ENCODE results near the gene VTI1A. TPM values are rescaled to one million over a fixed set of nuclear protein-coding genes. Genes with fewer than 3 reads are reported as not detected.

VTI1A gene
- total RNA-seq, 1 donor from 2014 or later = 32.6 TPM

DNA sequence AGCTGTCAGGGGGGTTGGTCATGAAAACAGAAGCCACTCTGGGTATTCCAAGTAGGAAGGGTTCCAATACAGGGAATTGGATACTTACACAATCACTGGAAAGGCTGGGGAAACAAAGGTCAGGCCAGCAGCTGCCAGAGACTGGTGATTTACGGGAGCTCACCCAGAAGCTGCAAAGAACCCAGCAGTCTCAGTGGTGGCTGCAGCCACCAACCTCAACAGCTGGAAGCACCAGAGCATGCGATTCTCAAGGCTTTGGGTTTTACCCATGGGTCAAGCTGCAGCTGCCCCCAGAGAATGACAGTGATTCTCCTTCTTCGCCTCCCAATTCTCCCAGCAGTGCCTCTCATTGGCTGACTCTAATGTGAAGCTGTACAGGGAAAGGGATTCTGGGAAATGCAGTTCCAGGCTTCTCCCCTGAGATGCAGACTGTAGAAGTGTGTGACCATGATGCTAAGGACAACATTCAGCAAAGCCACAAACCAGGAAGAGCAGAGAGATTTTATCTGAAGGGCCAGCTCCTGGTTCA, 395.9 kb downstream of the VTI1A start:
- Mint-ChIP-seq H3K27me3 (peaks cover 2% of the 10 kb centered on the region), H3K4me3 (no peak overlapping the region), H3K9me3 (peaks cover 14% of the 10 kb centered on the region), H3K36me3 (peaks cover 9% of the 10 kb centered on the region), H3K4me1 (ENCODE audit: unreplicated experiment) (peaks cover 14% of the 10 kb centered on the region), H3K27ac (no peak overlapping the region)
- no peak for TF ChIP-seq CTCF (conservative IDR thresholded peaks at IDR 0.05)
- no peak for DNase-seq (ENCODE audit: extremely low spot score, unreplicated experiment)

GRCh38 chr10:112843623-112844022, 396.6 kb downstream of the VTI1A start:
- Mint-ChIP-seq H3K4me3 (no peak overlapping the region), H3K4me1 (ENCODE audit: unreplicated experiment) (peaks cover 10% of the 10 kb centered on the region), H3K36me3 (peaks cover 12% of the 10 kb centered on the region), H3K9me3 (peaks cover 20% of the 10 kb centered on the region), H3K27ac (no peak overlapping the region), H3K27me3 (peaks cover 2% of the 10 kb centered on the region)
- no peak for DNase-seq (ENCODE audit: extremely low spot score, unreplicated experiment)
- TF ChIP-seq CTCF (conservative IDR thresholded peaks at IDR 0.05) = no peak

DNA sequence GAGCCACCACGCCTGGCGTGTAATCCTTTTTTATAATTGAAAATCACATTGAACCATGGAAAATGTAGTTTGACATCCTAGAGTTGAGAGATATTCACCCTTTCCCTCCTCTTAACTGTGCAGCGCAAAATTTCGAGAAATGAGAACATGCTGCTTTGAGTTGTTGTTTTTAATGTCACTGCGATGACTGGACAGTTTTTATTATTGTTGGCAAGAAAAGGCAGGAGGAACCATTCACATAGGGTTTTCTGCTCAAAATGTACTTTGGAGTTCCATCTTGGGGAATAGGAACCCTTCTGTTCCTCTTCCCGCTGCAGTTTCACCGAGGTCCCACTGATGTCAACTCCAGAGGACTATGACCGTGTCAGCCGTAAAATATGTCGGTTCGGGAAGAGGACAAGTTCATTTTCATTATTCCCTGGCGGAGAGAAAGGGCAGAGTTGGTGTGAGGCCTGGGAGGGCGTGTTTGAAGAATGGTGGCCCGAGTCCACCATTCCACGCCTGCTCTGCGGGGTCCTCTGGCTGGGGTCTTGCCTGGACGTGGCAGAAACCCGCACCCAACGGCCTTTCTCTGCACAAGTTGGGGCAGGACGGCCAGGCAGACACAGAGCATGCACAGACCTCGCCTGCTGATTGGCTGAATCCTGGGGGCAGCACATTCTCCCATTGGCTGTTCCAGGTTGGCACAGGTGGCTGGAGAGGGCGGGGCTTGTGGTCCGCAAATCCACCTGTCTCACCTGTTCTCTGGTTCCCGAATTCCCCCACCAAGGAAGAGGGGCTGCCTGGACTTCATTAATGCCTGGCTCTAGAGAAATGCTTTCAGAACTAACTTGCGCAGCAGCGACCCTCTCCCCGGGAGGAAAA, 397.9 kb downstream of the VTI1A start:
- peaks cover 12% of the 10 kb centered on the region for H3K36me3 Mint-ChIP-seq
- no peak for TF ChIP-seq CTCF (conservative IDR thresholded peaks at IDR 0.05)
- peaks cover 20% of the 10 kb centered on the region for H3K9me3 Mint-ChIP-seq
- H3K4me3 Mint-ChIP-seq = no peak overlapping the region
- H3K4me1 Mint-ChIP-seq (ENCODE audit: unreplicated experiment) = peaks cover 10% of the 10 kb centered on the region
- H3K27me3 Mint-ChIP-seq = peaks cover 2% of the 10 kb centered on the region
- no peak for DNase-seq (ENCODE audit: extremely low spot score, unreplicated experiment)
- H3K27ac Mint-ChIP-seq = no peak overlapping the region

DNA sequence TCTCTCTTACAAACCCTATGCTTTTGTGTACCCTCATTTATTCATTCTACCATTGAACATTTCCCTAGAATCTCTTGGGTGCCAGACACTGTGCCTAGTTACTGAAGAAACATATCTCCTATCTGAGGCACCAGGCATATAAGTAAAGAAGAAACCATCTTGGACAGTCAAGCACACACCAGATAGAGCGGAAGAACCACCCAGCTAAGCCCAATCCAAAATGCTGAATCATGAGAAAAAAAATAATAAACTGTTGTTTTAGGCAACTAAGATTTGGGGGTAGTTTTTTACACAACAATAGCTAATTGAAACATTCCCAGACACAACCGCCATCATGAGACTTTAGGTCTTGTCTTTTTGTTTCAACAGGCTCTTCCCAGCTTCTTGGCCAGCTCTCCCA, 400.8 kb downstream of the VTI1A start:
- Mint-ChIP-seq H3K4me1 (ENCODE audit: unreplicated experiment) (peaks cover 10% of the 10 kb centered on the region), H3K36me3 (peaks cover 12% of the 10 kb centered on the region), H3K27ac (no peak overlapping the region), H3K4me3 (no peak overlapping the region), H3K9me3 (peaks cover 20% of the 10 kb centered on the region), H3K27me3 (no peaks in the 10 kb centered on the region)
- no peak for DNase-seq (ENCODE audit: extremely low spot score, unreplicated experiment)
- TF ChIP-seq CTCF (conservative IDR thresholded peaks at IDR 0.05) = no peak

- TF ChIP-seq CTCF (conservative IDR thresholded peaks at IDR 0.05) = no peak
- DNase-seq (ENCODE audit: extremely low spot score, unreplicated experiment) = no peak
- Mint-ChIP-seq H3K9me3 (peaks cover 20% of the 10 kb centered on the region), H3K36me3 (peaks cover 12% of the 10 kb centered on the region), H3K4me3 (no peak overlapping the region), H3K27ac (no peak overlapping the region), H3K27me3 (no peaks in the 10 kb centered on the region), H3K4me1 (ENCODE audit: unreplicated experiment) (peaks cover 6% of the 10 kb centered on the region)
Observed at GRCh38 chr10:112848228-112848627, 401.2 kb downstream of the VTI1A start.
